GM19238 (cell line): ENCODE data around the gene IGFBP1.
"Not testable (repeated sequence)": the region's sequence is repeated elsewhere in the genome, so short reads cannot be mapped to it uniquely, and the experiment has no call there.

Source experiments
- DNase-seq: peaks from one replicate; pipeline ENCODE4 v3.0.0; 2011; ENCODE audit warnings: low spot score; ENCODE audit not compliant: insufficient read length

The IGFBP1 gene

DNA sequence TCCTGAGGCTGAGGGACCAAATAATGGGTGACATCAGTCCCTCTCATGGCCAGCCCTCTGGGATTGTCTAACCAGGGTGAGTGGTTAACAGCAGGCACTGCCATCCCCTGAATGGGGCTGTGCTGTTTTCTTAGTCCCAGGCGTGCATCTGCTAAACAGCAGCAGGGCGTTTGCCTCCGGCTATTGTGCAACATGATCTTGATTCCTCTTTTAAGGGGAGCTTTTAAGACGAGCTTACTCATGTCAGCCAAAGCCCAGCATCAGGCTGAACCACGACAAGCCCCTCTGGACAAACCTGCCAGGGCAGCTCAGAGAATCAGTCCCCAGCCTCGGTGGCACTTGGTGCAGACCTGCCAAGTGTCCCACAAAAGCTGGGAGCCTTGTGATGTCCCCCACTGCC, 49.0 kb downstream of the IGFBP1 start:
- DNase-seq: no peak

DNA sequence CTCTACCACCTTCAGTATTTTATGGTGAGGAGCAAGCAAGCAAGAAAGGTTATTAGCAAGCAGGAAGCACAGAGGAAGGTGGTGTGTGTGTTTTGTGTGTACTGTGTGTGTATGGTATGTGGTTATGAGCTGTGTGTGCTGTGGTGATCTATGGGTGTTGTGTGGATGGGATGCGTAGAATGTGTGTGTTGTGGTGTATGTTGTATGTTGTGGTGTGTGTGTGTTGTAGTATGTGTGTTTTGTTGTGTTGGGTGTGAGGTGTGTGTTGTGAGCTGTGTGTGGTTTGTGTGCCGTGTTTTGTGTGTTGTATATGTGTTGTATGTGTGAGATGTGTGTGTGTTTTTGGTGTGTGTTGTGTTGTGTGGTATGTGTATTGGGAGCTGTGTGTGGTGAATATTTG, 49.6 kb downstream of the IGFBP1 start:
- no peak for DNase-seq

DNA sequence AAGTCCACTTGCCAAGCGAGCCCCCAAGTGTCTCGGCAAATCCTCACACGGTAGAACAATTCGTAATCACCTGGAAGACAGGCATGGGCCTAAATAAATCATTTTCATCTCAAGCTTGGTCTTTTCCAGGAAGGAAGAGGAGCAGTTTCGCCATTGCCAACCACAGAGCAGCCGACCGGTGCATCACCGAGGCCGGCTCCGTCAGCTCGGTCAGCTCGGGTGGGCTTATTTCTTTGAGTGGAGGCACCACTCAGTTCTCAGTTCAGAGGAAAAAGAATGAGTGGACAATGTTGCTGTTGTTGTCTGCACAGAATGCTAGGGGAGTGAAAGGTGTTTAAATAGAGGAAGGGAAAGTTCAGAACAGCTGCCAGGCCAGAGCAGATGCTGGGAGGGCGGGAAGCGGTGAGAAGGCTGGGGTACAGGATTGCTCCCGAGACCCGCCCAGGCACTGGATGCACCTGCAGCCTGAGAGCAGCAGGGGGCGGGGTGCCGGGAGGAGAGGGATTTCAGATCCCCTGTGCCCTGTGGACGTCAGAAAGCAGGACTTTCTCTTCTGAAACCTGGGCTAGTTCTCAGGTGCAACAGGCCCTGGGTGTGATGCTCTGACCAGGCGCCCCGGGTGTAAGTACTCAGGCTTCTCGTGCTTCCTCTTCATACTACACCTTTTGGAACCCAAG, 50.5 kb downstream of the IGFBP1 start:
- DNase-seq: no peak

DNA sequence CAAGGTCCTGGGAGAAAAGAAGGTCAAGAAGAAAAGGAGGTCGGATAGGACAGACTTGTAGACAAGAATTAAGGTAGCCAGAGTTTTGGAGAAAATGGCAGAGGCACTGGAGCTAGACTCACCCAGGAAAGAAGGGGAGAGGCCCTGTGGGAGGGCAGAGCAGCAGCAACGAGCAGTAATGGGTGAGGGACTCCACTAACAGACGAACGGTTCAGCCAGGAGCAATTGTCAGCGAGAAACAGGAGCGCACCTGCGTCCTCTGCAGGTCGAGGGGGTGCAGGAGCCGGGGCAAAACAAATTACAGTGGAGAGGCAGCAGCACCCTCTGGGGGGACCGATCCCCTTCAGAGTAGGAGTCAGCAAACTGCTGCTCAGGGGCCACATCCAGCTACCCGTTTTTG, 51.3 kb downstream of the IGFBP1 start:
- no peak for DNase-seq

DNA sequence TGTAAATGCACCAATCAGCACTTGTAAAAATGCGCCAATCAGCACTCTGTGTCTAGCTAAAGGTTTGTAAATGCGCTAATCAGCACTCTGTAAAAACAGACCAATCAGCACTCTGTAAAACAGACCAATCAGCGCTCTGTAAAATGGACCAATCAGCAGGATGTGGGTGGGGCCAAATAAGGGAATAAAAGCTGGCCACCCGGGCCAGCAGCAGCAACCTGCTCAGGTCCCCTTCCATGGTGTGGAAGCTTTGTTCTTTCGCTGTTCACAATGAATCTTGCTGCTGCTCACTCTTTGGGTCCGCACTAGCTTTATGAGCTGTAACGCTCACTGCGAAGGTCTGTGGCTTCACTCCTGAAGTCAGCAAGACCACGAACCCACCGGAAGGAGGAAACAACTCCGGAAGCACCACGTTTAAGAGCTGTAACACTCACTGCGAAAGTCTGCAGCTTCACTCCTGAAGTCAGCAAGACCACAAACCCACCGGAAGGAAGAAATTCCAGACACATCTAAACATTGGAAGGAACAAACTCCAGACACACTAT, 52.0 kb downstream of the IGFBP1 start:
- DNase-seq: not testable (repeated sequence)

DNA sequence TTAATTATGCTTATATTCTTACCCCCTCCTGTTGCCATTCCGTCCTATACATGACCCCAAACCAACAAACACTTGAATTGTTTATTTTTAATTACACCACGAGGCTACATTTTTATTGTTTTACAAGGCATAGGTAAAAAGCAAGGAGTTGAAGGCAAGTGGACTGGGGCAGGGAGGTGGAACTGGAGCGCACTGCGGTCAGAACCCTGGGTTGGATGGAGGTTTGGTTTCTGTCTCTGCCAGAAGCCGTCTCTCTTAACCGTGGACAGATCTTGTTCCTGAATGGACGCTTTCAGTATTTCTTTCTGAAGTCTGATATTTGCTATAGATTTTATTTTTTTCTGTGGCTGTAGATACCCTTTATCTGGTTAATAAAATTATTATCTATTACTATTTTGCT, 52.7 kb downstream of the IGFBP1 start:
- no peak for DNase-seq
